ENCODE measurements around the gene SAXO1. TPM values are rescaled to one million over a fixed set of nuclear protein-coding genes. Genes with fewer than 3 reads are reported as not detected.

SAXO1 gene
- total RNA-seq, 1 donor from 2014 or later, result 0.17 TPM

DNA sequence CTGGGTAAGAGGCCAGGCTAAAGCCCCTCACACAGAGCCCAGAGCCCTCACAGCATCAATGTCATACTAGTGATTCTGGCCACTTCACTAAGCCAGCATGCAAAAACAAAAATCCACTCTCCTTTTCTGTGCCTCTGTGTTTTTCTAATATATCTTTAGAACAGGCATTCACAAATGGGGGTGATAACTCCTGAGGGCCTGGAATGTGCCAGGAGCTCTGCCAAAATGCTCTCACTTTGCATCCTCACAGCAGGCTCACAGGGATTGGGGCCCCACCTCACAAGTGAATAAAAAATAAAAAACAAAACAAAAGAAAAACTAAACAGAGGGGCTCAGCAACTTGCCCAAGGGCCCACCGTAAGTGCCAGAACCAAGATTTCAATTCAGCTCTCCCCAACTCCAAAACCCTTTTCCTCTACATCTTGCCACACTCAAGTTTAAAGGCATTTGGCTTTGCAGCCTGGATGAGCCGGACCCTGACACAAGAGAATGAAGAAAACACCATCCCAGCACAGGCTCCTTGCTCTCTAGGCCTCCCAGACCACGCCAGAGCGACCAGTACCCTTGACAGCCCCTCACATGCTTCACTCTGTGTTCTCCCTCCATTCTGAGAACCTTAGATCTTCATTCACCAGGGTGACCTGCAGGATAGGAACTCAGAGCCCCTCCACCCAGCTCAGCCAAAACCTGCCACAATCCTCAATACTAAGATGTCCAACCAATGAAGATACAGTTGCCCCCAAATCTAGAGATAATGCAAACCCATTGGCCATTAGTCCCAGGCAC is 51.3 kb downstream of the SAXO1 start:
- TF ChIP-seq, protein P1, sequence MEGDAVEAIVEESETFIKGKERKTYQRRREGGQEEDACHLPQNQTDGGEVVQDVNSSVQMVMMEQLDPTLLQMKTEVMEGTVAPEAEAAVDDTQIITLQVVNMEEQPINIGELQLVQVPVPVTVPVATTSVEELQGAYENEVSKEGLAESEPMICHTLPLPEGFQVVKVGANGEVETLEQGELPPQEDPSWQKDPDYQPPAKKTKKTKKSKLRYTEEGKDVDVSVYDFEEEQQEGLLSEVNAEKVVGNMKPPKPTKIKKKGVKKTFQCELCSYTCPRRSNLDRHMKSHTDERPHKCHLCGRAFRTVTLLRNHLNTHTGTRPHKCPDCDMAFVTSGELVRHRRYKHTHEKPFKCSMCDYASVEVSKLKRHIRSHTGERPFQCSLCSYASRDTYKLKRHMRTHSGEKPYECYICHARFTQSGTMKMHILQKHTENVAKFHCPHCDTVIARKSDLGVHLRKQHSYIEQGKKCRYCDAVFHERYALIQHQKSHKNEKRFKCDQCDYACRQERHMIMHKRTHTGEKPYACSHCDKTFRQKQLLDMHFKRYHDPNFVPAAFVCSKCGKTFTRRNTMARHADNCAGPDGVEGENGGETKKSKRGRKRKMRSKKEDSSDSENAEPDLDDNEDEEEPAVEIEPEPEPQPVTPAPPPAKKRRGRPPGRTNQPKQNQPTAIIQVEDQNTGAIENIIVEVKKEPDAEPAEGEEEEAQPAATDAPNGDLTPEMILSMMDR (IDR thresholded peaks at IDR 0.05), result no peak
- DNase-seq (ENCODE audit: low spot score), result no peak
- peaks cover 18% of the 10 kb centered on the region for H3K9me3 Mint-ChIP-seq (ENCODE audit: low read depth)
- H3K4me1 Mint-ChIP-seq (ENCODE audit: low read depth), result peaks cover 33% of the 10 kb centered on the region
- no peak overlapping the region for H3K27ac Mint-ChIP-seq (ENCODE audit: unreplicated experiment)
- peaks cover 5% of the 10 kb centered on the region for H3K36me3 Mint-ChIP-seq (ENCODE audit: low read depth)
- no peaks in the 10 kb centered on the region for H3K27me3 Mint-ChIP-seq (ENCODE audit: low read depth)
- H3K4me3 Mint-ChIP-seq (ENCODE audit: unreplicated experiment), result no peak overlapping the region

DNA sequence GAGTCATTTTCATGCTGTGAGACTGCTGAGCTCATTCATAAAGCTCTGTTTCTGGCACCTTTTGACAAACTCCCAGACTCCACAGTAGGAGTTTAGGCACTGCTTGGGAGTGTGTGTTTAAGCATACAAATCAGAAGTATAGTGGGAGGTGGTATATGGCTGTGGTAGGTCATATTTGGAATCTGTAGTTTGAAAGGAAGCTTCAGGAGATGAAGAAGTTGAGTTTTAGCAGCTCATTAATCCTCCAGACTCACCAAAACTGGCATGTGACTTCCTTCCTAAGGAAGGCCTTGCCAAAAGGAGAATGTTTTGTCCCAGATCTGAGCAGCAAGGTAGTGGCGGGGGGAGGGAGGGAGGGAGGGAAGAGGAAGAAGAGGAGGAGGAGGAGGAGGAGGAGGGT is 52.8 kb downstream of the SAXO1 start:
- H3K36me3 Mint-ChIP-seq (ENCODE audit: low read depth), result peaks cover 5% of the 10 kb centered on the region
- peaks cover 26% of the 10 kb centered on the region for H3K4me1 Mint-ChIP-seq (ENCODE audit: low read depth)
- TF ChIP-seq, protein P1 (IDR thresholded peaks at IDR 0.05), result no peak
- no peaks in the 10 kb centered on the region for H3K27me3 Mint-ChIP-seq (ENCODE audit: low read depth)
- H3K27ac Mint-ChIP-seq (ENCODE audit: unreplicated experiment), result no peak overlapping the region
- peaks cover 18% of the 10 kb centered on the region for H3K9me3 Mint-ChIP-seq (ENCODE audit: low read depth)
- no peak overlapping the region for H3K4me3 Mint-ChIP-seq (ENCODE audit: unreplicated experiment)
- DNase-seq (ENCODE audit: low spot score), result no peak

DNA sequence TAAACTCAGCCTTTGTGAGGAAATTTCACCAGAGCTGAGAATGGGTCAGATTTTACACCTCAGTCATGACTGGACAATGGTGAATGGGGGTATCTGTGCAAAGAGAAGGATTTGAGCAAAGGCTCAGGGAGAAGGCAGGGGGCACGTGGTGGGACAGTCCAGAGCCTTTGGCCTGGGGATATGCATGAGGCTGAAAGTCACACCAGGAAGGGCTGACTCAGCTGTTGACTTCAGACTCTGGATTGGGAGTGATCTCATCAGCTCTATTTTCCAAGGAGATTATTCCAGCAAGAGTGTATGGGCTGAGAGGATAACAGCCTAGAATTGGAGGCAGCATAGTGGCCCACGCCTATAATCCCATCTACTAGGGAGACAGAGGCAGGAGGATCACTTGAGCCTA is 53.6 kb downstream of the SAXO1 start:
- Mint-ChIP-seq H3K36me3 (ENCODE audit: low read depth) (peaks cover 4% of the 10 kb centered on the region), H3K9me3 (ENCODE audit: low read depth) (peaks cover 15% of the 10 kb centered on the region), H3K4me3 (ENCODE audit: unreplicated experiment) (no peak overlapping the region), H3K4me1 (ENCODE audit: low read depth) (peaks cover 23% of the 10 kb centered on the region), H3K27ac (ENCODE audit: unreplicated experiment) (no peak overlapping the region), H3K27me3 (ENCODE audit: low read depth) (no peaks in the 10 kb centered on the region)
- TF ChIP-seq, protein P1 (IDR thresholded peaks at IDR 0.05), result no peak
- no peak for DNase-seq (ENCODE audit: low spot score)

DNA sequence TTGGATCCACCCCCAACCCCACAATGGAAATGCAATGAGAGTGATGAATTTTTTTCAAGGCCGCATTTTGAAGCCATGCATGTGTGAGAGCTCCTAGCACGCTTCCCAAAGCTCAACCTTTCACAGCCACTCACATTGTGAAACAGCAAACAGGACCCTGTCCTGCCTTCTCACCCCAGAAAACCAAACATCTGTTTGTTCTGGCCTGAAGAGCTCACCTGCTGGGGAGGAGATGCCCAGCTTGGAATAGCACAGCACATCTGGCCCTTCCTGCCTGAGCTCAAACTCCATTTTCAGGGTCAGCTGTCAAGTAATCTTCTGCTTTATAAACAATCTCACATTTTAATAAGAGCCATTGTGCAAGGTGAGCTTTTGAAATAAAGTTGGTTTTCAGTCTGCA is 54.8 kb downstream of the SAXO1 start:
- TF ChIP-seq, protein P1 (IDR thresholded peaks at IDR 0.05), result no peak
- no peak overlapping the region for H3K4me3 Mint-ChIP-seq (ENCODE audit: unreplicated experiment)
- peaks cover 4% of the 10 kb centered on the region for H3K36me3 Mint-ChIP-seq (ENCODE audit: low read depth)
- no peak overlapping the region for H3K27ac Mint-ChIP-seq (ENCODE audit: unreplicated experiment)
- DNase-seq (ENCODE audit: low spot score), result no peak
- H3K9me3 Mint-ChIP-seq (ENCODE audit: low read depth), result peaks cover 6% of the 10 kb centered on the region
- peaks cover 1% of the 10 kb centered on the region for H3K27me3 Mint-ChIP-seq (ENCODE audit: low read depth)
- peaks cover 23% of the 10 kb centered on the region for H3K4me1 Mint-ChIP-seq (ENCODE audit: low read depth)

DNA sequence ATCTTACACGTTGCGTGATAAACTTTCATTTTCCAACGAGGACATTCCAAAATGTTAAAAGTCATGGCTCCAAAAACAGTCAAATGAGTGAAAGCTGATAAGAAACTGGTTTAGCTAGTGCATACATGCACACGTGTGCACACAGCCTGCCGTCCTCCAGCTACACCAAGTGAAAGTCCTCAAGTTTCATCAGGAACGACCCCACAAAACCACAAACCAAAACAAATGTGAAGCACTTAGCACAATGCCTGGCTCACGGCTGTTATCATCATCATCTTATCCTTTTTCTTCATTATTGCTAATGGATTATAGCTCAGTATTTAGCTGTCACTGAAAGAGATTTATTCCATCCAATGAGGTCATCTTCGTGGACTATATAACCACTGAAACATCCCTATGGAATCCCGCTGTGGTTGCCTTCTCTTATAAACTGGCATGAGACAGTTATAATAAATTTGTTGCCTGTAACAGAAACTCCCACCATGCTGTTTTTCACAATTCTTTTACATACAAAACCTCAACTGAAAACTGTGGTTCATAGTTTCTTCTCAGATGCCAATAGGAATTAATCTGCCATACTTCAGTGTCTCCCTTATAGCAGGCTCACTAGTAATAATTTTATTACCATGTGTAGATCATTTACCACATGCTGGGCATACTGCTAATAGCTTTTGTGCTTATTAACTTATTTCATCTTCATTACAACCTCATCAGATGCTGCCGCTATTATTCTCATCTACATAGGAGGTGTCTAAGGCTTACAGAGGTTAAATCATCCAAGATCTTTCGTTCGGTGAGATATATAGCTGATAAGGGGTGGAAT is 56.1 kb downstream of the SAXO1 start:
- H3K4me3 Mint-ChIP-seq (ENCODE audit: unreplicated experiment), result no peak overlapping the region
- peaks cover 1% of the 10 kb centered on the region for H3K27me3 Mint-ChIP-seq (ENCODE audit: low read depth)
- no peaks in the 10 kb centered on the region for H3K9me3 Mint-ChIP-seq (ENCODE audit: low read depth)
- no peak for DNase-seq (ENCODE audit: low spot score)
- peaks cover 22% of the 10 kb centered on the region for H3K4me1 Mint-ChIP-seq (ENCODE audit: low read depth)
- TF ChIP-seq, protein P1 (IDR thresholded peaks at IDR 0.05), result no peak
- no peak overlapping the region for H3K27ac Mint-ChIP-seq (ENCODE audit: unreplicated experiment)
- H3K36me3 Mint-ChIP-seq (ENCODE audit: low read depth), result no peaks in the 10 kb centered on the region

Measured in chondrocyte (in vitro differentiated cells).